Testis (tissue), 3 donors: ENCODE results near the gene VWDE. TPM values are rescaled to one million over a fixed set of nuclear protein-coding genes. Genes with fewer than 3 reads are reported as not detected.

ENCODE experiments used
- DNase-seq: peaks from one replicate; pipeline ENCODE4 v3.0.0-alpha.2; 2019
- H3K27ac ChIP-seq, 2 donors: fragments of 200-600 bp; sonication (generic); one replicate each; pipeline ENCODE4 v1.5.1; 2019
- H3K27me3 ChIP-seq: fragments of 200-600 bp; sonication (generic); one replicate; pipeline ENCODE4 v1.5.1; 2019
- H3K36me3 ChIP-seq: fragments of 200-600 bp; sonication (generic); one replicate; pipeline ENCODE4 v1.5.1; 2017; ENCODE audit warnings: low read depth; ENCODE audit errors: missing control alignments
- H3K4me1 ChIP-seq: fragments of 200-600 bp; sonication (generic); one replicate; pipeline ENCODE4 v1.5.1; 2019
- H3K4me3 ChIP-seq, 2 donors: fragments of 200-600 bp; sonication (generic); one replicate each; pipeline ENCODE4 v1.5.1; 2017 to 2019
- H3K9me3 ChIP-seq: fragments of 200-600 bp; sonication (generic); one replicate; pipeline ENCODE4 v1.5.1; 2017
- POLR2A ChIP-seq: fragments of 450-650 bp; IDR thresholded peaks from one replicate; pipeline ENCODE4 v1.6.1; 2017; ENCODE audit warnings: antibody characterized with exemption, mild to moderate bottlenecking, moderate library complexity
- WGBS, 2 donors: methylation state at CpG; one replicate each; pipeline ENCODE4 v1.1.5; 2018; 5-methylcytosine and 5-hydroxymethylcytosine counted together
- intact Hi-C: fragments of 100-400 bp; cut with DNase I; formaldehyde crosslinking; loops from one replicate; pipeline ENCODE4 v1.15.1; 2023; ENCODE audit warnings: low total_unique reads
- polyA plus RNA-seq: library from polyadenylated mRNA; stranded (reverse); fragments of 350-450 nt; fragmentation: Illumina TruSeq; extraction: RNeasy Lipid Tissue Mini Kit (QIAGEN cat#74804); gene quantifications from one replicate; pipeline ENCODE4 v1.2.3, GENCODE V29; 2014; ENCODE audit warnings: low read depth, low replicate concordance; ENCODE audit not compliant: insufficient read depth
- total RNA-seq, 2 donors: library from RNA; depleted of rRNA; stranded (reverse); fragments of >200 nt; gene quantifications; one replicate each; pipeline ENCODE4 v1.2.3, GENCODE V29; 2016
- TF ChIP-seq, protein P1 (sequence below), 3 experiments: fragments of 450-650 bp in 2 of 3; fragments of 200-600 bp in 1 of 3; sonication (generic) in 1 of 3; IDR thresholded peaks; one replicate each; pipeline ENCODE4 v1.5.1; 2016 to 2019; ENCODE audit warnings: antibody characterized with exemption in 3 of 3, mild to moderate bottlenecking in 2 of 3, moderate library complexity in 1 of 3

Gene VWDE
- total and polyA plus RNA-seq, 3 donors from 2014 or later, result 0.45 to 6.6 (median 3.3) TPM

- H3K27ac ChIP-seq, result no peak overlapping the region
- TF ChIP-seq, protein P1, sequence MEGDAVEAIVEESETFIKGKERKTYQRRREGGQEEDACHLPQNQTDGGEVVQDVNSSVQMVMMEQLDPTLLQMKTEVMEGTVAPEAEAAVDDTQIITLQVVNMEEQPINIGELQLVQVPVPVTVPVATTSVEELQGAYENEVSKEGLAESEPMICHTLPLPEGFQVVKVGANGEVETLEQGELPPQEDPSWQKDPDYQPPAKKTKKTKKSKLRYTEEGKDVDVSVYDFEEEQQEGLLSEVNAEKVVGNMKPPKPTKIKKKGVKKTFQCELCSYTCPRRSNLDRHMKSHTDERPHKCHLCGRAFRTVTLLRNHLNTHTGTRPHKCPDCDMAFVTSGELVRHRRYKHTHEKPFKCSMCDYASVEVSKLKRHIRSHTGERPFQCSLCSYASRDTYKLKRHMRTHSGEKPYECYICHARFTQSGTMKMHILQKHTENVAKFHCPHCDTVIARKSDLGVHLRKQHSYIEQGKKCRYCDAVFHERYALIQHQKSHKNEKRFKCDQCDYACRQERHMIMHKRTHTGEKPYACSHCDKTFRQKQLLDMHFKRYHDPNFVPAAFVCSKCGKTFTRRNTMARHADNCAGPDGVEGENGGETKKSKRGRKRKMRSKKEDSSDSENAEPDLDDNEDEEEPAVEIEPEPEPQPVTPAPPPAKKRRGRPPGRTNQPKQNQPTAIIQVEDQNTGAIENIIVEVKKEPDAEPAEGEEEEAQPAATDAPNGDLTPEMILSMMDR (IDR thresholded peaks at IDR 0.05), result no peak
- no peak for TF ChIP-seq POLR2A
- DNase-seq, result no peak
- intact Hi-C loops, result no loop called here
- no peaks in the 10 kb centered on the region for H3K36me3 ChIP-seq
- peaks cover 3% of the 10 kb centered on the region for H3K27me3 ChIP-seq
- no peak overlapping the region for H3K4me3 ChIP-seq
- H3K4me1 ChIP-seq, result no peaks in the 10 kb centered on the region
- WGBS, 2 donors, result 45 to 60% methylated on average over 6 of the region's 6 CpGs
- no peaks in the 10 kb centered on the region for H3K9me3 ChIP-seq
These were observed 33.9 kb downstream of the VWDE start for GRCh38 chr7:12369756-12370155.

DNA sequence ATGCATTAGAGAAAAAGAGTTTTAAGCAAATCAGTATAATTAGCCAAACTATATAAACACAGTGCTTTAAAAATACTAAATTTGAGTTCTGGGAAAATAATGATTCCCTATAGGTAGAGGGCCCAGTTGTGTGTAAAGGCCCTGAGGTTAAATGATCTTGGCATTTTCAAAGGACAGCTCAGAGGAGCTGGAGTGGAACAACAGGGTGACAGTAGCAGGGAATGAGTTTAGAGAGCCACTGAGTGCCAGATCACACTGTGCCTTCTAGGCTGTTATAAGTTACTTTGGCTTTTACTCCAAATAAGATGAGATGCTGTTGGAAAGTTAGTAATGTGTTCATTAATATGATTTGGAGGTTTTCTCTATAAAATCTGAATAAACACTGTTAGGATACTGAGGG is 34.6 kb downstream of the VWDE start:
- Histone ChIP-seq H3K27me3 (peaks cover 3% of the 10 kb centered on the region), H3K36me3 (no peaks in the 10 kb centered on the region), H3K9me3 (no peaks in the 10 kb centered on the region), H3K4me1 (no peaks in the 10 kb centered on the region), H3K4me3 (no peak overlapping the region), H3K27ac (no peak overlapping the region)
- TF ChIP-seq POLR2A, result no peak
- TF ChIP-seq, protein P1 (IDR thresholded peaks at IDR 0.05), result no peak
- no peak for DNase-seq
- intact Hi-C loops, result no loop called here

DNA sequence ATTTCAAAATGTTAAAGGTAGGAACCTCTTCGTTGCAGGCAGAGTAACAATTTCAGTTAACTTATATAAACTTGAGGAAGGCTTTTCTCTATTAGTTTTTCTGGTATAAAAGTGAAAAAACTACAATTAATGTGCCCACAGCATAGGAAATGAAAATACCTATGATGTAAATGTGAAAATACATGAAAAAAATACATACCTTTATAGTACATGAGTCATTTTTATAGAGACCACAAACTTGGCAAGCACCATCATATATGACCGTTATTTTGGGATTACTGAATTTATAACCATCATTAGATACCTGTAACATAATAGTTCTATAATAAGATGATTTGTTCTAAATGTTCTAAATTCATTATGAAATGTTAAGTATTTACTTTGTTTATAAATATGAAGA is 42.7 kb downstream of the VWDE start:
- Histone ChIP-seq H3K27ac (no peak overlapping the region), H3K9me3 (no peaks in the 10 kb centered on the region), H3K4me3 (no peak overlapping the region), H3K36me3 (no peaks in the 10 kb centered on the region), H3K4me1 (no peaks in the 10 kb centered on the region), H3K27me3 (no peaks in the 10 kb centered on the region)
- no peak for TF ChIP-seq POLR2A
- TF ChIP-seq, protein P1 (IDR thresholded peaks at IDR 0.05), result no peak
- no peak for DNase-seq
- intact Hi-C loops, result no loop called here
- WGBS, 2 donors, result 69 to 73% methylated on average over 2 of the region's 2 CpGs

- TF ChIP-seq, protein P1 (IDR thresholded peaks at IDR 0.05), result no peak
- TF ChIP-seq POLR2A, result no peak
- H3K4me3 ChIP-seq, result no peak overlapping the region
- no peaks in the 10 kb centered on the region for H3K36me3 ChIP-seq
- DNase-seq, result no peak
- no peak overlapping the region for H3K27ac ChIP-seq
- no peaks in the 10 kb centered on the region for H3K27me3 ChIP-seq
- no peaks in the 10 kb centered on the region for H3K9me3 ChIP-seq
- intact Hi-C loops, result no loop called here
- H3K4me1 ChIP-seq, result no peaks in the 10 kb centered on the region
These were observed 45.0 kb downstream of the VWDE start for GRCh38 chr7:12358694-12359093.

DNA sequence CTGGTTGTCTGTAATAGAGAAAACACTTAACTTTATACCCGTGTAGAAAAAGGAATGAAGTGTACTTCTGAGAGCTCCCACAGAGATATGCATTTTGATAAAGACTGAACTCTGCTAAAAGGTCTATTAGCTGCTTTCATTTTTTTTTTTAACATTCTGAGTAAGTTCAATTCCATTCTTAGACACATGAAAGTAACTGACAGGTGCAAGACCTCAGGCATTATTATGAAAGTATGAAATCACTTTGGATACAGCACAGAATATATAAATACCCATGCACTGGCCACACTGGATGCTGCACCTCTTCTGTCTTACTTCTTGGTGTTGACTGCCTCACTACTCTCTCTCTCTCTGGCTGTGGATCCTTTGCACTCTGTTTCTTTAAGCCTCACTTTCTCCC is 46.2 kb downstream of the VWDE start:
- H3K27ac ChIP-seq, result no peak overlapping the region
- no peak for DNase-seq
- H3K9me3 ChIP-seq, result no peaks in the 10 kb centered on the region
- intact Hi-C loops, result no loop called here
- TF ChIP-seq POLR2A, result no peak
- TF ChIP-seq, protein P1 (IDR thresholded peaks at IDR 0.05), result no peak
- WGBS, 2 donors, result 17 to 31% methylated on average over 1 of the region's 1 CpG
- no peaks in the 10 kb centered on the region for H3K36me3 ChIP-seq
- H3K4me1 ChIP-seq, result no peaks in the 10 kb centered on the region
- no peaks in the 10 kb centered on the region for H3K27me3 ChIP-seq
- no peak overlapping the region for H3K4me3 ChIP-seq
